ENCODE data around the gene GPR39.

GPR39 gene

DNA sequence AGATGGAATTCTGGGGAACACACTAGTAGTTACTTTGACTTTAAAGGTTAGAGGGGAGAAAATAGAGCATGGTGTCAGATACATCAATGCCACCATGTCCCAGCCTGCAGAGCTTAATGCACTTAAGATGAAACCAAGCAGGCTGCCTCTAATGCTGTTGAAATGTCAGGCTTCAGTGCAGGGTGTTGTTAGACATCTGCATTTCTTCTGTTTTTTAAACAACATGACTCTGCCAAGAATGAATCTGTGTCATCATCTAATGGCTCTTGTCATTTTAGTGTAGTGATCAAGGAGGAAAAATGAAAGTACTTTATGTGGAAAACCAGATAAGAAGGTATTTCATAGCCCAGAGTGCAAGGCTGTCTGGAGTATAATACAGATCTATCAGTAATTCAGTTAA, 223.5 kb downstream of the GPR39 start:
- DNase-seq (ENCODE audit: low read depth in 2 of 2) = no peak

DNA sequence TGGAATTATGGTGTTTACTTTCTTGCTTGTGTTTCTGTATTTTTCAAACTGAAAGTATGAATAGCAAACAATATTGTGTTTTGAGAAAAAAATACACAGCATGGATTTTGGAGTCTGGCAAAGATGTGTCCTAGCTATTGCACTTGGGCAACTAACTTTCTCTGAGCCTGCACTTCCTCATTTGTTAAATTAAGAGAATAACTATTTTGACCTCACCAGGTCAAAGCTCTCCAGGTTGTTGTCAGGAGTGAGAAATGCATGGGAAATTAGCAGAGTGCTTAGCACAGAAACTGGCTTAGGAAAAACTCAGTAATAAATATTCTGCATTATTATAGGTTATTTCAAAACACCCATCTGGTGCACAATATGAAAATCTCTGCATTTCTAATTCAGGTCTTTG, 225.2 kb downstream of the GPR39 start:
- no peak for DNase-seq (ENCODE audit: low read depth in 2 of 2)

GRCh38 chr2:132642415-132642814, 225.8 kb downstream of the GPR39 start:
- no peak for DNase-seq (ENCODE audit: low read depth in 2 of 2)

- DNase-seq (ENCODE audit: low read depth in 2 of 2) = no peak
These were observed 228.6 kb downstream of the GPR39 start for GRCh38 chr2:132645176-132645575.

DNA sequence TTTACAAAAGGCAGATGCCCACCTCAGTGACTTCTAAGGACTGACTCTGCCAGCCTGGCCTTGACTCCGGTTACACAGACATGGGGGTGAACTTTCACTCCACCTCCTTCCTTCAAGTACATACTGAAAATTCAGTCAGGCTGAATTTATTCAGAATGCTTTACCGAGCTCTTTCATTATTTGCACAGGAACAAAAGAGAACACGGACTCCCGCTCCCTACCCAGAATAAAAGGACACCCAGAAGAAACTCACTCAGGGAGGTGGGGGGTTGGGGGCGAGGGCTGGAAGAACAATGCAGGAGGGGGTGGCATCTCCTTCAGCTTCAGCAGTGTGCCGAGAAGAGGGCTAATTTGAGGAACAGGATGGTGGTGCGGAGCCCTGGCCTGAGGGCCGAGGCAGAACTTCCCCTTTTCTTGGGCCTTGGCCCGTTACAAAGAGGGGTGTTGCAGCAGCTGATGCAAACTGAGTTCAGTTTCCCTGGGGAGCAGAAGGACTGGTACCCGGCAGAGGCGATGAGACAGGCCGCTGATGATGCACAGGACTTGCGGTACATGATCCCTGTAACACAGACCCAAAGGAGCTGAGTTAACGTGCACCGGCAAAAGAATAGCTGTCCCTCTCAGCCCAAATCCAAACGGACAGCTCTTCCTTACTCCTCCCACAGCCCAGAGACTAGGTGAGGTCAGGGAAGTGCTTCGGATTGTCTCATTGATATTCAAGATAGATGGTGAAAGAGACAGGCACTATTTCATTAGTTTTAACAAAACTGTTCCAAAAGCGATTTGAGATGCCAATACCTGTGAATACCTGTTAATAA, 229.3 kb downstream of the GPR39 start:
- DNase-seq (ENCODE audit: low read depth in 2 of 2) = no peak

- no peak for DNase-seq (ENCODE audit: low read depth in 2 of 2)
These were observed 230.0 kb downstream of the GPR39 start for GRCh38 chr2:132646540-132647108.

DNA sequence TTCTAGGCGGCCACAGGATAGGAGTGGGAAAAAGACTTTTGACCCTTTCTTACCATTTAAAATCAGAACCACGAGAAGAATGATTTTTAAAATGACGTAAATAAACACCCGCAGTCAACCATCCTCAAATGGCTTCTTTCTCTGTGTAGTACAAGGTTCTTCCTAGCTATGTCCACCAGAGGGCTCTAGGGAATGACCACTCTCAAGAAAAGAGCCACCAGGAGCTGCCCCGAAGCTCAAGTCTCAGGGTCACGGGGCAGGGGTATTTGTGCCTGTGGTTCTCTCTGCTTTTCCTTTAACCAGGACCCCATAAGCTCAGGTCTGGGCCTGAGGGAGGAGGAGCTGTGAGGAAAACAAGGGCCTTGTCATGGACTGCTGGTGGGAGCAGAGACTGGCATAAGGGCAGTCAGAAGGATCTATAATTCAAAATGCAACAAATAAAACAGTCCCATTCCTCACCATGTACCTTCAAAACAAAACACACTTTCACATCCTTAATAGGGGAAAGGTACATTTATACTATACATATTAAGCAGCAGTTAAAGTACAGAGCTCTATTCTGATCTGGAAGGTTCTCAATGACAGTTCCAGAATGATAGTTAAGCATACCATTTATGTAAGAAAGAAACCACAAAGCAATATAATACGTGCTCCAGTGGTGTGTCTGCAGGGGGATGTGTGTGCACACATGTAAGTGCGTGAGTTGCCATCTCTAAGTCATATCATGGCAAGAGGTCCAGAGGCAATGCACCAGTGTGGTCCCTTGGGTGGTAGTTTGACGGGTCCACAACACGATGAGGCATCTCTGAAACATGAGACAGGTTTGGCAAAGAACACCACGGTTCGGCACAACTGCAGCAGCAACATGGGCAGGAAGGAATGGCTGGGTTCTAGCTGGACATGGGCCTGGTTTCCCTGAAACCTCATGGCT, 234.8 kb downstream of the GPR39 start:
- no peak for DNase-seq (ENCODE audit: low read depth in 2 of 2)

GRCh38 chr2:132652474-132652873, 235.9 kb downstream of the GPR39 start:
- DNase-seq (ENCODE audit: low read depth in 2 of 2) = no peak

DNA sequence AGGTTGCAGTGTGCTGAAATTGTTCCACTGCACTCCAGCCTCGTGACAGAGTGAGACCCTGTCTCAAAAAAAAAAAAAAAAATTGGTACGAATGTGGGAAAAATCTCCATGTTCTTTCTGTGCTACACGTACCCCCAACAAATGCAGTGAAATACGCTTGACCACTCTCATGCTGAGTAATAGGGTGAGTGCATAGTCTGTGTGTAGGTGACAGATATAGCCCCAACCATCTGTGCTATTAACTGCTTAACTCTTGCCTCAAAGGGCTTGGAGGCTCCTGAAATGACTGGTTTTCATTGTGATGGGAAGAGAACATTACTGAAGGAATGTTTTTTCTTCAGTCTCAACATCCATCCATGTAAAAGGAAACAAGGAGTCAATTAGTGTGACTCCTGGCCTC, 237.7 kb downstream of the GPR39 start:
- no peak for DNase-seq (ENCODE audit: low read depth in 2 of 2)

GRCh38 chr2:132654968-132655367, 238.4 kb downstream of the GPR39 start:
- no peak for DNase-seq (ENCODE audit: low read depth in 2 of 2)

DNA sequence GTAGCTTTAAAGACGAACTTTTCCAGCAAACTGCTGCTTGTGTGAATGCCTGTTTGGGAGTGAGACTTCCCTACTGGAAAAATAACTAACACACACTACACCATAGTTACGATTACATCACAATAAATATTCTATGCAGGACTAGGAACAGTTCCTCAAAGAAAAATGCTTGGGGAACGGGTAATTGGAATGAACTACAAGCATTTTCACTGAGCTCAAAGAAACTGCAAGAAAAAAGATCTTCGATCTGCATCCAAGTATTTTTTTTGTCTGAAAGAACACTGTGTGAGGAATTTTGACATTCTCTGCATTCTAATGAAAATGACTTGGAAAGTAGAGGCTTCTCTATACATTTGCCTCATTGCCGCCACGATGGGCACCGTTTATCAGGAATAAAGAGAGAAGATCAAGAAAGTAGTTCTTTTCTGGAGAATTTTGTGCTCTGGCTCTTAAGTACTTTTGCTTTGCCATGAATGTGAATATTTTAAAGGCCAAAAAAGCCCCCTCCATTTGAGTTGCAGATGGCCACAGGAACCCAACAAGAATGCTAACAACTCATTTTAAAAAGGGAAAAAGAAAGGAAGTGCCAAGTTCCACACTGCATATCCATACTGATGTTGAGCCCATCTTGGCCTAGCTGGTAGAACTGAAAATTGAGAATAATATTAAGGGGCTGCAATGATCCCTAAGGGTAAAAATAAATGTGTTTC, 239.8 kb downstream of the GPR39 start:
- no peak for DNase-seq (ENCODE audit: low read depth in 2 of 2)

DNA sequence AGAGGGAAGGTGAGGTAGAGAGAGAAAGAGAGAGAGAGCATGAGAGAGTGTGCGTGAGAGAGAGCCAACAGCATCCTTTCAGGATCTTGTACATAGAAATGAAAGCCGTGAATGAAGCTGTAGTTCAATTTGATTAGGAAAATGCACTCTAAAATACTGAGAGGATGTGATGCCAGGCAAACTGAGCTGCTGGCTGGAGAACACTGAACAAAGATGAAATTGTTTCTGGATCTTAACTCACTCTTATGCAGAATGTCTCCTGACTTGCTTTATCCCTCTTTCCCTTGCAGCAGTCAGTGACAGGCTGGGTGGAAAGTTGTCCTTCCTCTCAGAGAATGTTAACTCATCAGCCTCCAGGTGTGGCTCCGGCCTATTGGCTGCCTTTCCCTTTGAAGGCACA, 242.7 kb downstream of the GPR39 start:
- no peak for DNase-seq (ENCODE audit: low read depth in 2 of 2)

DNA sequence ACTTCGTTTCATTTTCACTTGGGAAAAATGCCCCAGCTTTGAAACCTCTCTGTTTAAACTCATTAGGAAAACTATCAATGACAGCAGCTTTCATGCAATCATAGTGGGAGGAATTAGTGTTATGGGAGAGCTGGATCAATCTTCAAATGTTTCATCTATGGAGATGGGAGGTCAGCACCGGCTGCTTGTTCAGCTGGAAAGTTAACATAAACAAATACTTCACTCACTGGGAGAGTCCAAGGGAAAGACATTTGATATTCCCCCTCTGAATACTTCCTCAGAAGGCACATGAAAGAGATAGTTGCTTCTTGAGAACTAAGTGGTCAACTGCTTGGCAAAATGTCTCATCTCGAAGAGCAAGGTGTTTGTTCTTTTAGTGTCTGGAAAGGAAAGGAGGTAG, 246.1 kb downstream of the GPR39 start:
- no peak for DNase-seq (ENCODE audit: low read depth in 2 of 2)

DNA sequence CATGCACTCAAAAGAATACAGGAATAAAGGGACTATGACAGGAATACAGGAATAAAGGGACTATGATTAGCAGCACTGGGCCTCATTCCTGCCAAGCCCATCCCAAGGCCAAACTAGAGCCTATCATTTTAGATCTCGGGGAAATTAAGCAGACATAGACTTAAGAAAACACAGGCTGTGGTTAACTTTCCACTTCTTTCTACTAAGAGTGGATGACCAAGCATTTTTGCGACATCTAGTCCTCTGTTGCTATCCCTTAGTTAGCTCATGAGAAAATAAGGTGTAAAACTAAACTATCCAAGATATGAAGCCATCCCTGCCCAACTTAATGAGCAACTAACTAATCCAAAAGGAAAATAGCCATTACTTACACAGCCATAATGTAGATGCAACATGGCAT, 247.5 kb downstream of the GPR39 start:
- no peak for DNase-seq (ENCODE audit: low read depth in 2 of 2)

- no peak for DNase-seq (ENCODE audit: low read depth in 2 of 2)
These were observed 249.0 kb downstream of the GPR39 start for GRCh38 chr2:132665401-132666140.

DNA sequence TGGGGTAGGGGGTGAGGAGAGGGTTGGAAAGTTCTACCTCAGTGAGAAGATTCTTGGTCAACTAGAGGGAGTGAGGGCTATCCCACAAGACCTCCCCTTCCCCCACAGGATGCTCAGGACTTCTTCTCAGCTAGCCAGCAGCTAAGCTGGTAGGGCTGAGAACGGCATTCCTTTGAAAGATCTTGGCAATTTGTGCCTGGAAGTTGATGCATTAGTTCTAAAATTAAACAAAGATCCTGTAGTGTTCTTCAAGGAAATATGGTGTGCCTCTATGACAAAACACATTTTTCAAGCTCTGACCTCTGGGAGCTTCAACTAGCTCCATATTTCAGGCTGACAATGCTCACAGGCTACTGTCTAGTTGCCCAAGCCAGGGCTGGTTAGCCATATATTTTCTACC, 251.1 kb downstream of the GPR39 start:
- no peak for DNase-seq (ENCODE audit: low read depth in 2 of 2)

- no peak for DNase-seq (ENCODE audit: low read depth in 2 of 2)
These were observed 251.7 kb downstream of the GPR39 start for GRCh38 chr2:132668189-132668823.

- DNase-seq (ENCODE audit: low read depth in 2 of 2) = no peak
These were observed 252.6 kb downstream of the GPR39 start for GRCh38 chr2:132668987-132669907.

DNA sequence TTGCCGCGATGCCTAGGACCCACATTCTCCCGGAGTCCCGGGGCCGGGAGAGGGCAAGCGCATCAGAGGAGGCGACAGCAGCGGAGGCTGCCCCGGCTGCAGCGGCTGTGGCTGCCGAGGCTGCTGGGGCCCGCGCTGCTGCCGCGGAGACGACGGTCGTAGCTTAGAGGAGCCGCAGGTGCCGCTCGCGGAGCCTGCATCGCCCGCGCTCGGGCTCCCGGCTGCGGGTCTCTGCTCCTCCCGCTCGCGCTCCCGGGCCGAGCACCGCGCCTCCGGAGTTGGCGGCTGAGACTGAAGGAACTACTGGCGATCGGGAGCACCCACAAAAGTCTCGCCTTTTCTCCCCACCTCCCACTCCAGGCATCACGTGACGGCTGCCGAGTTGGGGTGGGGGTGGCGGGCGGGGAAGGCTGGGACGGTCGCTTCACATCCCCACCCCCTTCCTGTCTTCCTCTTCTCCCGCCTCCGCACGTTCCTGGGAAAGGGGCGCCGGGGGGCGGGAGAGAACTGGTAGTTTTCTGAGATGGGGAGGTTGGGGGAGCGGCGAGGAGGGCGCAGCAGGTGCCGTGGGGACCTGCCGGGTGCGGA, 253.4 kb downstream of the GPR39 start, which contains the start of gene LYPD1:
LYPD1 (minus strand) TSS at position 298 of the 588 bp plus-strand sequence; CDS start at position 25, 273 bp downstream.
- no peak for DNase-seq (ENCODE audit: low read depth in 2 of 2)

Data from stimulated activated CD4-positive, alpha-beta T cell treated with anti-CD3 and anti-CD28 coated beads, Interleukin-15, amount 100 ng/mL, for 48 hours (primary cell).